Ovary (tissue), 3 donors: Measurements from ENCODE around the gene KIF13A.

Experiments used
- CTCF ChIP-seq, 3 donors: fragments of 450-650 bp in 2 of 3; fragments of 200-600 bp in 1 of 3; IDR thresholded peaks; one replicate each; pipeline versions ENCODE4 v1.5.1 to v1.8.0; 2016 to 2022; ENCODE audit warnings: antibody characterized with exemption in 3 of 3, mild to moderate bottlenecking in 1 of 3
- POLR2A ChIP-seq: fragments of 450-650 bp; IDR thresholded peaks from one replicate; pipeline ENCODE4 v1.6.1; 2017; ENCODE audit warnings: antibody characterized with exemption, mild to moderate bottlenecking, moderate library complexity
- donor health status: DM: no; HTN: no; CAD: no.

- TF ChIP-seq CTCF (IDR thresholded peaks at IDR 0.05) (no peak), POLR2A (no peak)
Observed at GRCh38 chr6:17847203-17847760, 140.2 kb downstream of the KIF13A start.
